ENCODE data around the gene CREBBP. TPM values are rescaled to one million over a fixed set of nuclear protein-coding genes. Genes with fewer than 3 reads are reported as not detected.

Gene CREBBP
- total and polyA plus RNA-seq, 7 donors, result 7.1 to 54.9 (median 44.1) TPM

DNA sequence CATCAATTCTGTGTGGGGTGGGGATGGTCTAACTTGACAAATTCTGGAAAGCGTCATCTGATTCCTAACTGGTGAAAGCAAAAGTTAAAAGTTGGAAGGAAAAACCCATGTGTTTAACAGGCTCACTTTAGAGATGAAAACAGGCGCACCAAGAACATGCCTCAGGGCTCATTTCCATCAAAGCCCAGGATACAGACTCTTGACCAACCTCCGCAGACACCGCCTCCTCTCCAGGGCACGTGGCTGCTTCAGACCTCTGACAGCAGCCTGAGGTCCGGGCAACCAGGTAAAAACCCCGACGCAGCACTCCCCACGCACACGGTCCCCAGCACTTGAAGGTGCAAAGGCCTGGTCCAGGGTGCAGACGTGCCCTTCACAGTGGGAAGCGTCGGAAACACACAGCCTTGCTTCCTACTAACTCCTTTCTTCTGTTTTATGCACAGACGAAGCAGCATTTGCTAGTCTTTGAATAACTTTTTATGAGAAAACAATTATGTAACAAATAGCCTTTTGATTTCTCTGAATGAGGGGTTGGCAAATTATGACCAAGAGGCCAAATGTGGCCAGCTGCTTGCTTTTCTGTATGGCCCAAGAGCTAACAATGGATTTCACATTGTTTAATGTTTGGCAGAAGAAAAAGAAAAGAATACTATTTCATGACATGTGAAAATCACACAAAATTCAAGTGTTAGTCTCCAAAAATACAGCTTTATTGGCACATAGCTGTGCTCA, 119.0 kb downstream of the CREBBP start:
- WGBS, 3 donors, result 76 to 89% (median 81%) methylated on average over 14 of the region's 14 CpGs

DNA sequence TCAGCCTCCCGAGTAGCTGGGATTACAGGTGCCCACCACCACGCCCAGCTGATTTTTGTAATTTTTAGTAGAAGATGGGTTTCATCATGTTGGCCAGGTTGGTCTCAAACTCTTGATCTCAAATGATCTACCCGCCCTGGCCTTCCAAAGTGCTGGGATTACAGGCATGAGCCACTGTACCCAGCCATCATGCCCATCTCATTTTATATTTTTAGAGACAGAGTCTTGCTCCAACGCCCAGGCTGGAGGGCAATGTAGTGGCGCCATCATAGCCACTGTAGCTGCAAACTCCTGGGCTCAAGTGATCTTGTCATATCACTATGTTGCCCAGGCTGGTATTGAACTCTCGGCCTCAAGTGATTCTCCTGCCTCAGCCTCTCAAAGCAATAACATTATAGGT, 120.0 kb downstream of the CREBBP start:
- TF ChIP-seq, protein P1, sequence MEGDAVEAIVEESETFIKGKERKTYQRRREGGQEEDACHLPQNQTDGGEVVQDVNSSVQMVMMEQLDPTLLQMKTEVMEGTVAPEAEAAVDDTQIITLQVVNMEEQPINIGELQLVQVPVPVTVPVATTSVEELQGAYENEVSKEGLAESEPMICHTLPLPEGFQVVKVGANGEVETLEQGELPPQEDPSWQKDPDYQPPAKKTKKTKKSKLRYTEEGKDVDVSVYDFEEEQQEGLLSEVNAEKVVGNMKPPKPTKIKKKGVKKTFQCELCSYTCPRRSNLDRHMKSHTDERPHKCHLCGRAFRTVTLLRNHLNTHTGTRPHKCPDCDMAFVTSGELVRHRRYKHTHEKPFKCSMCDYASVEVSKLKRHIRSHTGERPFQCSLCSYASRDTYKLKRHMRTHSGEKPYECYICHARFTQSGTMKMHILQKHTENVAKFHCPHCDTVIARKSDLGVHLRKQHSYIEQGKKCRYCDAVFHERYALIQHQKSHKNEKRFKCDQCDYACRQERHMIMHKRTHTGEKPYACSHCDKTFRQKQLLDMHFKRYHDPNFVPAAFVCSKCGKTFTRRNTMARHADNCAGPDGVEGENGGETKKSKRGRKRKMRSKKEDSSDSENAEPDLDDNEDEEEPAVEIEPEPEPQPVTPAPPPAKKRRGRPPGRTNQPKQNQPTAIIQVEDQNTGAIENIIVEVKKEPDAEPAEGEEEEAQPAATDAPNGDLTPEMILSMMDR (IDR thresholded peaks at IDR 0.05), result no peak
- H3K4me3 ChIP-seq, result no peak overlapping the region
- intact Hi-C loops (cut with DNase I), result no loop called here
- H3K36me3 ChIP-seq (ENCODE audit: insufficient read depth in 1 of 2, low read depth in 1 of 2), result peaks cover 4 to 93% of the 10 kb centered on the region in 2 donors
- H3K27me3 ChIP-seq (ENCODE audit: insufficient read depth in 3 of 3, low read length in 2 of 3), result no peaks in the 10 kb centered on the region
- H3K4me1 ChIP-seq, result no peaks in the 10 kb centered on the region
- ATAC-seq (peak in 2 of 4 donors; percentile 37 to 60), DNase-seq (no peak)
- no peaks in the 10 kb centered on the region for H3K9me3 ChIP-seq
- WGBS, 3 donors, result 79 to 93% (median 87%) methylated on average over 6 of the region's 6 CpGs
- H3K27ac ChIP-seq, result no peak overlapping the region

More for the DNA sequence above, 119.0 kb downstream of the CREBBP start:
- no peak overlapping the region for H3K4me3 ChIP-seq
- peaks cover 4 to 93% of the 10 kb centered on the region in 2 donors for H3K36me3 ChIP-seq (ENCODE audit: insufficient read depth in 1 of 2, low read depth in 1 of 2)
- intact Hi-C loops (cut with DNase I), result no loop called here
- no peaks in the 10 kb centered on the region for H3K4me1 ChIP-seq
- H3K27ac ChIP-seq, result no peak overlapping the region
- DNase-seq, result no peak
- no peak for ATAC-seq
- no peaks in the 10 kb centered on the region for H3K9me3 ChIP-seq
- TF ChIP-seq, protein P1 (IDR thresholded peaks at IDR 0.05), result no peak
- no peaks in the 10 kb centered on the region for H3K27me3 ChIP-seq (ENCODE audit: insufficient read depth in 3 of 3, low read length in 2 of 3)

DNA sequence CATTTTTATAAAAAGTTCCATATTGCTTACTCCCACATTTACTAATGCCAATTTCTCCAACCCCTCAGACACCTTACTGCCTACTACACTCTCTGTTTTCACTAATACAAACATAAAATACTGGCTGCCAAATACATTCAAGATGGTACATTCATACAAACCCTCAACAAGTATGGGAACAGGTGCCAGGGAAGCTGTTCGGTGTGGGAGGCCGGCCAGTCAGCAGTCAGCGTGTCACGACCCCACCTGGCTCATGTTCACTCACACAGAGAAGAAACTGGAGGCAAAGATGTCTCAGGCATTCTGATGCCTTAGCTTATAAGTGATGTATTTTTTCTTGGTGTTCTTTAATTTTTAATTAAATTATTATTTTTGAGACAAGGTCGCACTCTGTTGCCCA, 120.8 kb downstream of the CREBBP start:
- Histone ChIP-seq H3K27me3 (ENCODE audit: insufficient read depth in 3 of 3, low read length in 2 of 3) (no peaks in the 10 kb centered on the region), H3K4me3 (no peak overlapping the region), H3K4me1 (no peaks in the 10 kb centered on the region), H3K27ac (no peak overlapping the region), H3K36me3 (ENCODE audit: insufficient read depth in 1 of 2, low read depth in 1 of 2) (peaks cover 4 to 93% of the 10 kb centered on the region in 2 donors), H3K9me3 (no peaks in the 10 kb centered on the region)
- DNase-seq (no peak), ATAC-seq (peak in 2 of 4 donors; percentile 29 to 46)
- 42 to 54% (median 46%) methylated on average over 5 of the region's 5 CpGs for WGBS, 3 donors
- intact Hi-C loops (cut with DNase I), result loop anchor here in 1 of 2 donors (10.0 kb wide), 1 partner anchor 225 kb away; no protein-coding TSS in a partner anchor
- TF ChIP-seq, protein P1 (IDR thresholded peaks at IDR 0.05), result no peak

DNA sequence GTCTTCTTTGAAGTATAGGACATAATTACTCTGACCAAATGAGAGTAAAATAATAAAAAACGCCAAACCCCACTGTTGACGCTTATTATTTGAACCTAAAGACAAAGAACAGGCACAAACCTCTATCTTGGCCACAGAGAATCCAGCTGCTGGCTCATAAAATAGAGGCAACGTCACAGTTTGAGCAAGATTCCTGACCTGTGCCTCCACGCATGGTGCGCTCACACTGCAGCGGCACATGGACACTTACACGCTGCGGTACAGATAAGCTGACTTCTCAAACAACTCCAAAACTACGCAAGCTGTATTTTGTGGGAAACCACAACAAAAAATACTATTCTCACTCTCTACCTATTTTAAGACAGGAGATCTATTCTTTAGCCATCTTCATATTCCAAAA, 124.4 kb downstream of the CREBBP start:
- H3K4me1 ChIP-seq, result peaks cover 24% of the 10 kb centered on the region
- no peak for ATAC-seq
- H3K9me3 ChIP-seq, result no peaks in the 10 kb centered on the region
- H3K27me3 ChIP-seq (ENCODE audit: insufficient read depth in 3 of 3, low read length in 2 of 3), result no peaks in the 10 kb centered on the region
- peaks cover 0 to 77% of the 10 kb centered on the region in 2 donors for H3K36me3 ChIP-seq (ENCODE audit: insufficient read depth in 1 of 2, low read depth in 1 of 2)
- TF ChIP-seq, protein P1 (IDR thresholded peaks at IDR 0.05), result no peak
- H3K4me3 ChIP-seq, result no peak overlapping the region
- no peak for DNase-seq
- H3K27ac ChIP-seq, result no peak overlapping the region
- intact Hi-C loops (cut with DNase I), result loop anchor here in 1 of 2 donors (10.0 kb wide), 1 partner anchor 221 kb away; no protein-coding TSS in a partner anchor
- 89 to 93% (median 91%) methylated on average over 9 of the region's 9 CpGs for WGBS, 3 donors

Data from psoas muscle (tissue), 8 donors.